Spleen (tissue), 11 donors: ENCODE data around the gene LIF. TPM values are rescaled to one million over a fixed set of nuclear protein-coding genes. Genes with fewer than 3 reads are reported as not detected.
A peak's percentile ranks its signal among the peaks of the same experiment; 100 is the strongest.

ENCODE experiments used
- DNase-seq: peaks from one replicate; pipeline ENCODE4 v3.0.0-alpha.2; 2020
- H3K27ac ChIP-seq, 8 donors: fragments of 200-600 bp; sonication (generic) in 7 of 8; 1 replicate in 4 of 8; 2 replicates in 4 of 8; pipeline versions ENCODE4 v1.5.0 to v1.8.0; 2016 to 2021; ENCODE audit warnings: inconsistent platforms in 4 of 8, mild to moderate bottlenecking in 4 of 8, moderate library complexity in 1 of 8
- H3K27me3 ChIP-seq, 7 donors: fragments of 200-600 bp; sonication (generic) in 6 of 7; replicated peaks in 1 of 7; 1 replicate in 4 of 7; 2 replicates in 3 of 7; pipeline versions ENCODE4 v1.5.0 to v1.8.0; 2016 to 2021; ENCODE audit warnings: inconsistent platforms in 3 of 7, mild to moderate bottlenecking in 1 of 7
- H3K36me3 ChIP-seq, 6 donors: fragments of 200-600 bp; sonication (generic) in 5 of 6; 1 replicate in 4 of 6; 2 replicates in 2 of 6; pipeline versions ENCODE4 v1.5.0 to v1.8.0; 2016 to 2021; ENCODE audit warnings: inconsistent platforms in 2 of 6
- H3K4me1 ChIP-seq, 6 donors: fragments of 200-600 bp; sonication (generic) in 5 of 6; 1 replicate in 3 of 6; 2 replicates in 3 of 6; pipeline versions ENCODE4 v1.5.0 to v1.8.0; 2016 to 2021; ENCODE audit warnings: inconsistent platforms in 3 of 6
- H3K4me3 ChIP-seq, 8 donors: fragments of 200-600 bp; sonication (generic) in 7 of 8; 1 replicate in 4 of 8; 2 replicates in 4 of 8; pipeline versions ENCODE4 v1.5.0 to v1.8.0; 2016 to 2021; ENCODE audit warnings: inconsistent platforms in 4 of 8, mild to moderate bottlenecking in 4 of 8, moderate library complexity in 2 of 8
- H3K9me3 ChIP-seq, 8 donors: fragments of 200-600 bp; sonication (generic) in 7 of 8; 1 replicate in 4 of 8; 2 replicates in 4 of 8; pipeline versions ENCODE4 v1.5.0 to v1.8.0; 2016 to 2021; ENCODE audit warnings: inconsistent platforms in 4 of 8
- CTCF ChIP-seq, 11 experiments: fragments of 200-600 bp in 7 of 11; fragments of 450-650 bp in 4 of 11; sonication (generic) in 4 of 11; IDR thresholded peaks in 8 of 11; conservative IDR thresholded peaks in 3 of 11; 1 replicate in 7 of 11; 2 replicates in 4 of 11; pipeline versions ENCODE4 v1.4.0 to v1.8.0; 2016 to 2021; ENCODE audit warnings: antibody characterized with exemption in 11 of 11, inconsistent platforms in 4 of 11, mild to moderate bottlenecking in 1 of 11
- POLR2A ChIP-seq, 3 donors: fragments of 450-650 bp; IDR thresholded peaks; one replicate each; pipeline ENCODE4 v1.5.1; 2017; ENCODE audit warnings: antibody characterized with exemption in 3 of 3, mild to moderate bottlenecking in 1 of 3
- POLR2AphosphoS5 ChIP-seq, 3 donors: sonication (generic); formaldehyde crosslinking; IDR thresholded peaks; one replicate each; pipeline ENCODE4 v1.5.1; 2017; ENCODE audit warnings: antibody characterized with exemption in 3 of 3
- WGBS, 5 donors: extraction: QIAGEN DNeasy Blood & Tissue Kit in 3 of 5; methylation state at CpG; one replicate each; pipeline versions ENCODE4 v1.1.5 to v1.1.7; 2013 to 2018; 5-methylcytosine and 5-hydroxymethylcytosine counted together
- intact Hi-C: fragments of 100-400 bp; cut with DNase I; formaldehyde crosslinking; loops from one replicate; pipeline ENCODE4 v1.15.0; 2023; ENCODE audit warnings: low total_unique reads
- polyA plus RNA-seq, 3 donors: library from polyadenylated mRNA; stranded (reverse); fragments of 200-250 nt; gene quantifications; one replicate each; pipeline ENCODE4 v1.2.1, GENCODE V29; 2013
- total RNA-seq, 7 donors: library from RNA; depleted of rRNA in 3 of 7; stranded (reverse); fragments of >200 nt in 3 of 7; fragmentation: NEBNext Ultra II Directional in 4 of 7; extraction: Animal tissue kit (Norgen Biotek cat#: 25700) in 4 of 7; gene quantifications; one replicate each; pipeline versions ENCODE4 v1.1.0 to v1.2.1, GENCODE V29; 2016 to 2021
- donor health status: healthy with polysubstance abuse.
- donor health status: DM: no; HTN: no; CAD: no; lungs with moderate emphysema.
- donor health status: DM: no; HTN: no; CAD: no.
- donor health status: Bipolar disorder and iron deficiency.
- donor health status: healthy.
- donor health status: DM: no; HTN: no; CAD: no.
- donor health status: DM: yes; HTN: yes; CAD: no.

The LIF gene
- total and polyA plus RNA-seq, 10 donors = 0.21 to 3.2 (median 0.85) TPM; not detected in 2

GRCh38 chr22:30284666-30285065 lies 38.1 kb upstream of the LIF start:
- H3K27me3 ChIP-seq = peaks cover 0 to 5% (median 0%) of the 10 kb centered on the region in 7 donors
- H3K4me3 ChIP-seq = no peak overlapping the region
- DNase-seq = no peak
- H3K27ac ChIP-seq = no peak overlapping the region
- peaks cover 0 to 30% (median 10%) of the 10 kb centered on the region in 6 donors for H3K36me3 ChIP-seq
- intact Hi-C loops = loop anchor here (5.0 to 10.0 kb wide), 2 partner anchors 103 to 180 kb away; partner anchors contain the start of gene RNF215
- H3K4me1 ChIP-seq = peaks cover 10 to 61% (median 40%) of the 10 kb centered on the region in 6 donors
- no peaks in the 10 kb centered on the region for H3K9me3 ChIP-seq
- WGBS, 5 donors = 76 to 96% (median 85%) methylated on average over 4 of the region's 4 CpGs
- TF ChIP-seq CTCF (IDR thresholded peaks at IDR 0.05 in 8 of 11, conservative IDR thresholded peaks at IDR 0.05 in 3 of 11) = no peak
- no peak for TF ChIP-seq POLR2A (IDR thresholded peaks at IDR 0.05)
- TF ChIP-seq POLR2AphosphoS5 (IDR thresholded peaks at IDR 0.05) = no peak

- DNase-seq = no peak
- H3K9me3 ChIP-seq = no peaks in the 10 kb centered on the region
- intact Hi-C loops = loop anchor here (10.0 kb wide), 1 partner anchor 179 kb away; no protein-coding TSS in a partner anchor
- TF ChIP-seq POLR2AphosphoS5 (IDR thresholded peaks at IDR 0.05) = no peak
- TF ChIP-seq CTCF (IDR thresholded peaks at IDR 0.05 in 8 of 11, conservative IDR thresholded peaks at IDR 0.05 in 3 of 11) = no peak
- no peak for TF ChIP-seq POLR2A (IDR thresholded peaks at IDR 0.05)
- peaks cover 13 to 61% (median 43%) of the 10 kb centered on the region in 6 donors for H3K4me1 ChIP-seq
- H3K27ac ChIP-seq = no peak overlapping the region
- no peak overlapping the region for H3K4me3 ChIP-seq
- WGBS, 5 donors = 84 to 94% (median 91%) methylated on average over 5 to 9 of the region's 9 CpGs
- H3K27me3 ChIP-seq = peaks cover 0 to 10% (median 0%) of the 10 kb centered on the region in 7 donors
- peaks cover 0 to 30% (median 10%) of the 10 kb centered on the region in 6 donors for H3K36me3 ChIP-seq
Observed at GRCh38 chr22:30284172-30284571, 37.6 kb upstream of the LIF start.

- Histone ChIP-seq H3K27me3 (peaks cover 0 to 13% (median 0%) of the 10 kb centered on the region in 7 donors), H3K27ac (no peak overlapping the region), H3K9me3 (no peaks in the 10 kb centered on the region), H3K4me3 (no peak overlapping the region), H3K36me3 (peaks cover 0 to 30% (median 10%) of the 10 kb centered on the region in 6 donors), H3K4me1 (peaks cover 9 to 61% (median 42%) of the 10 kb centered on the region in 6 donors)
- intact Hi-C loops = loop anchor here (10.0 kb wide), 1 partner anchor 179 kb away; no protein-coding TSS in a partner anchor
- no peak for TF ChIP-seq POLR2AphosphoS5 (IDR thresholded peaks at IDR 0.05)
- no peak for TF ChIP-seq POLR2A (IDR thresholded peaks at IDR 0.05)
- TF ChIP-seq CTCF (IDR thresholded peaks at IDR 0.05 in 8 of 11, conservative IDR thresholded peaks at IDR 0.05 in 3 of 11) = no peak
- WGBS, 5 donors = 75 to 88% (median 79%) methylated on average over 3 to 4 of the region's 4 CpGs
- no peak for DNase-seq
Observed at GRCh38 chr22:30283342-30283741, 36.8 kb upstream of the LIF start.

GRCh38 chr22:30282616-30283046 lies 36.1 kb upstream of the LIF start:
- TF ChIP-seq CTCF (IDR thresholded peaks at IDR 0.05 in 8 of 11, conservative IDR thresholded peaks at IDR 0.05 in 3 of 11) (no peak), POLR2AphosphoS5 (IDR thresholded peaks at IDR 0.05) (peak in 1 of 3 donors; percentile 19)
- 18 to 36% (median 26%) methylated on average over 3 to 7 of the region's 7 CpGs for WGBS, 5 donors
- intact Hi-C loops = loop anchor here (10.0 kb wide), 1 partner anchor 178 kb away; no protein-coding TSS in a partner anchor
- Histone ChIP-seq H3K9me3 (no peaks in the 10 kb centered on the region), H3K27me3 (peaks cover 0 to 20% (median 0%) of the 10 kb centered on the region in 7 donors), H3K27ac (no peak overlapping the region), H3K4me3 (no peak overlapping the region), H3K36me3 (peaks cover 0 to 30% (median 10%) of the 10 kb centered on the region in 6 donors), H3K4me1 (peaks cover 10 to 61% (median 42%) of the 10 kb centered on the region in 6 donors)
- no peak for DNase-seq
